NT2/D1 (cell line): Measurements from ENCODE around the gene PGAP3.

Source experiments
- SUZ12 ChIP-seq: IDR thresholded peaks from 2 replicates; pipeline ENCODE4 v1.6.1; 2011; ENCODE audit not compliant: insufficient read length, insufficient read depth; ENCODE audit errors: extremely low read depth
- YY1 ChIP-seq: IDR thresholded peaks from 2 replicates; pipeline ENCODE4 v1.6.1; 2011; ENCODE audit not compliant: insufficient read length, insufficient read depth
- ZNF274 ChIP-seq: IDR thresholded peaks from 2 replicates; pipeline ENCODE4 v1.6.1; 2011; ENCODE audit warnings: mild to moderate bottlenecking, low read depth, low read length

- no peak for TF ChIP-seq ZNF274
- no peak for TF ChIP-seq YY1
- no peak for TF ChIP-seq SUZ12
Measured at GRCh38 chr17:39688945-39689344, 1.1 kb upstream of the PGAP3 start.
